Measurements from ENCODE around the gene NT5C3B.

NT5C3B gene

DNA sequence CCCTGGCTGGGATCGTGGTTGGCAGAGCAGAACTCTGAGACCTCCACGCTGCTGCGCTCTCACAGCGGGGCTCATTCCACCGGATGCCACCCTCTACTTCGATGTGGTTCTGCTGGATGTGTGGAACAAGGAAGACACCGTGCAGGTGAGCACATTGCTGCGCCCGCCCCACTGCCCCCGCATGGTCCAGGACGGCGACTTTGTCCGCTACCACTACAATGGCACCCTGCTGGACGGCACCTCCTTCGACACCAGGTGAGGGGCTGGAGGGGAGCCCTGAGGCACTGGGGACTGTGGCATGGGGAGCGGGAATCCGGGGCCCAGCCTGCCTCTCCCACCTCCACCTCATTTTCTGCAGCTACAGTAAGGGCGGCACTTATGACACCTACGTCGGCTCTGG is 18.0 kb downstream of the NT5C3B start:
- H3K4me3 ChIP-seq (ENCODE audit: insufficient read depth, low read length, poor library complexity, severe bottlenecking): no peak overlapping the region
- H3K79me2 ChIP-seq (ENCODE audit: insufficient read depth, low read length): no peaks in the 10 kb centered on the region
- no peak overlapping the region for H3K9ac ChIP-seq (ENCODE audit: low read length)
- H3K36me3 ChIP-seq (ENCODE audit: low read length): no peaks in the 10 kb centered on the region
- no peak overlapping the region for H3K4me2 ChIP-seq (ENCODE audit: low read depth, low read length, poor library complexity, severe bottlenecking)
- no peaks in the 10 kb centered on the region for H3K27me3 ChIP-seq (ENCODE audit: low read length)
- no peaks in the 10 kb centered on the region for H3K9me2 ChIP-seq (replicated peaks; ENCODE audit: insufficient read depth, low read length)
- no peak overlapping the region for H3K27ac ChIP-seq (ENCODE audit: low read depth, low read length)
- no peaks in the 10 kb centered on the region for H4K20me1 ChIP-seq (ENCODE audit: low read depth, low read length)
- no peak overlapping the region for H2AFZ ChIP-seq (ENCODE audit: low read depth, low read length, severe bottlenecking)
- H3K9me3 ChIP-seq (ENCODE audit: insufficient read depth, low read length): no peaks in the 10 kb centered on the region
- TF ChIP-seq EZH2phosphoT487 (conservative IDR thresholded peaks at IDR 0.05; ENCODE audit: low read length): no peak
- TF ChIP-seq CTCF (IDR thresholded peaks at IDR 0.05; ENCODE audit: insufficient read depth, low read length, poor library complexity, severe bottlenecking): no peak
- H3F3A ChIP-seq (ENCODE audit: insufficient read depth): no peaks in the 10 kb centered on the region

DNA sequence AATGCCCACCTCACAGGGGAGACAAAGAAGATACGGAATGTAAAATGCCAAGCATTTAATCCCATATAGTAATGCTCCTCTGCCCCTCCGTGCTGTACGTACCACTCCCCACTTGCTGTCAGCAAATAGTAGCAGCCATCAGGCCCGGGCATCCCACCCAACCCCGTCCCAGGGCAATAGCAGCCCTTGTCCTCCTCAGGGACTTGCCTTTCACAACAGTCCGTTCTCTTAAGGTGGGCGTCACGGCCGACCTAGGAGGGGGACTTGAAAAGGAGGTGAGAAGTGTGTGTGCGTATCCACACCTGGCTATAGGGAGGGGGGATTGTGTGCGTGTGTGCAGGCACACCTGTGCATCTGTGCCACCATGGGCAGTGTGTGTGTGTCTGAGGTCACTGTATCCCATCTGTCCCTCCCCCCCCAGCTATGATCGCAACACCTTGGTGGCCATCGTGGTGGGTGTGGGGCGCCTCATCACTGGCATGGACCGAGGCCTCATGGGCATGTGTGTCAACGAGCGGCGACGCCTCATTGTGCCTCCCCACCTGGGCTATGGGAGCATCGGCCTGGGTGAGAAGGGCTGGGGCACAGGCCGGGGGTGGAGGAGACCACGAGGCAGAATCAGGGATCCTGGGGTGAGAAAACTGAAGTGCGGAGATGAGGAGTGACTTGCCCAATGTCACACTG is 19.3 kb downstream of the NT5C3B start:
- Histone ChIP-seq H3F3A (ENCODE audit: insufficient read depth) (no peaks in the 10 kb centered on the region), H3K27ac (ENCODE audit: low read depth, low read length) (no peak overlapping the region), H3K4me3 (ENCODE audit: insufficient read depth, low read length, poor library complexity, severe bottlenecking) (no peak overlapping the region), H2AFZ (ENCODE audit: low read depth, low read length, severe bottlenecking) (no peak overlapping the region), H3K9ac (ENCODE audit: low read length) (no peak overlapping the region), H3K36me3 (ENCODE audit: low read length) (no peaks in the 10 kb centered on the region), H3K9me2 (replicated peaks; ENCODE audit: insufficient read depth, low read length) (no peaks in the 10 kb centered on the region), H3K79me2 (ENCODE audit: insufficient read depth, low read length) (no peaks in the 10 kb centered on the region), H4K20me1 (ENCODE audit: low read depth, low read length) (no peaks in the 10 kb centered on the region), H3K4me2 (ENCODE audit: low read depth, low read length, poor library complexity, severe bottlenecking) (no peak overlapping the region), H3K27me3 (ENCODE audit: low read length) (no peaks in the 10 kb centered on the region), H3K9me3 (ENCODE audit: insufficient read depth, low read length) (no peaks in the 10 kb centered on the region)
- TF ChIP-seq EZH2phosphoT487 (conservative IDR thresholded peaks at IDR 0.05; ENCODE audit: low read length): no peak
- no peak for TF ChIP-seq CTCF (IDR thresholded peaks at IDR 0.05; ENCODE audit: insufficient read depth, low read length, poor library complexity, severe bottlenecking)

DNA sequence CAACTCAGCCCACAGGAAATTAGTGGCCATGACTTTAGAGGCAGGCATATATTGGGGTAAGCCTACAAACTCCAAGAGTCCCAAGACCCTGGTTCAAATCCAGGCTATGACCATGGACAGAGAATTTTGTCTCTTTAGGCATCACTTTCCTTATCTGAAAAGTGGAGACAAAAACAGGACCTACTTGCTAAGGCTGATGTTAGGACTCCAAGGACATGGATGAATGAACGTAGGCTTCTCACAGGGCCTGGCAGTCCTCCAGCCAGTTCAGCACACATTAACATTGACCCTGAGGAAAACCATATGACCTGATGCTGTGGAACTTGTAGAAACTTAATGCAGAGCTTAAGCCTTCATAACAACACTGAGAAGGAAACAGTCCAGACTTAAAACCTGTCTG is 21.8 kb downstream of the NT5C3B start:
- Histone ChIP-seq H4K20me1 (ENCODE audit: low read depth, low read length) (no peaks in the 10 kb centered on the region), H3K27me3 (ENCODE audit: low read length) (no peaks in the 10 kb centered on the region), H2AFZ (ENCODE audit: low read depth, low read length, severe bottlenecking) (no peak overlapping the region), H3K4me3 (ENCODE audit: insufficient read depth, low read length, poor library complexity, severe bottlenecking) (no peak overlapping the region), H3K9me2 (replicated peaks; ENCODE audit: insufficient read depth, low read length) (no peaks in the 10 kb centered on the region), H3K79me2 (ENCODE audit: insufficient read depth, low read length) (no peaks in the 10 kb centered on the region), H3K36me3 (ENCODE audit: low read length) (no peaks in the 10 kb centered on the region), H3K27ac (ENCODE audit: low read depth, low read length) (no peak overlapping the region), H3K9ac (ENCODE audit: low read length) (no peak overlapping the region), H3F3A (ENCODE audit: insufficient read depth) (no peaks in the 10 kb centered on the region), H3K9me3 (ENCODE audit: insufficient read depth, low read length) (no peaks in the 10 kb centered on the region), H3K4me2 (ENCODE audit: low read depth, low read length, poor library complexity, severe bottlenecking) (no peak overlapping the region)
- no peak for TF ChIP-seq EZH2phosphoT487 (conservative IDR thresholded peaks at IDR 0.05; ENCODE audit: low read length)
- TF ChIP-seq CTCF (IDR thresholded peaks at IDR 0.05; ENCODE audit: insufficient read depth, low read length, poor library complexity, severe bottlenecking): no peak
